PC-3 (cell line): Measurements from ENCODE around the gene ZG16. TPM values are rescaled to one million over a fixed set of nuclear protein-coding genes. Genes with fewer than 3 reads are reported as not detected.

Experiments
- ATAC-seq: fragments of 200-7000 bp; cut with Tn5 transposase; 2 replicates; pipeline ENCODE4 v1.9.1; 2020; ENCODE audit warnings: mild to moderate bottlenecking, moderate library complexity
- BruUV-seq: library from RNA; stranded (reverse); fragments of 400-500 nt; replicated peaks from 2 replicates; lab custom pipeline; 2021; lab: Mats Ljungman, UMichigan
- CTCF ChIA-PET: fragments of 300-600 bp; sonication (Branson Sonifier 250); formaldehyde crosslinking; loops from one replicate; lab custom pipeline; 2022; ENCODE audit warnings: antibody characterized with exemption; lab: Charles Lee
- POLR2A ChIA-PET: fragments of 300-600 bp; sonication (Branson Sonifier 250); formaldehyde crosslinking; loops from one replicate; lab custom pipeline; 2022; ENCODE audit warnings: antibody characterized with exemption; ENCODE audit not compliant: unreplicated experiment; lab: Charles Lee
- DNase-seq: peaks from one replicate; pipeline ENCODE4 v3.0.0-alpha.2; 2015
- H2AFZ ChIP-seq: fragments of 300-600 bp; sonication (generic); 2 replicates; pipeline ENCODE4 v1.6.0; 2016; ENCODE audit warnings: antibody characterized with exemption, low read length
- H3F3A ChIP-seq: fragments of 300-600 bp; sonication (generic); one replicate; pipeline ENCODE4 v1.6.0; 2017; ENCODE audit warnings: antibody characterized with exemption, low read length, control low read depth, mild to moderate bottlenecking; ENCODE audit not compliant: unreplicated experiment
- H3K27ac ChIP-seq: fragments of 300-600 bp; sonication (generic); 2 replicates; pipeline ENCODE4 v1.5.1; 2016; ENCODE audit warnings: mild to moderate bottlenecking, low read length
- H3K27me3 ChIP-seq: fragments of 300-600 bp; sonication (generic); 2 replicates; pipeline ENCODE4 v1.6.1; 2016; ENCODE audit warnings: low read length, mixed read lengths
- H3K36me3 ChIP-seq: fragments of 300-600 bp; sonication (generic); 2 replicates; pipeline ENCODE4 v1.6.1; 2016; ENCODE audit warnings: low read depth, mixed run types, low read length, mixed read lengths
- H3K4me1 ChIP-seq: fragments of 300-600 bp; sonication (generic); 2 replicates; pipeline ENCODE4 v1.5.1; 2016; ENCODE audit warnings: low read length; ENCODE audit not compliant: insufficient read depth
- H3K4me2 ChIP-seq: fragments of 300-600 bp; sonication (generic); 2 replicates; pipeline ENCODE4 v1.6.0; 2016; ENCODE audit warnings: low read length
- H3K4me3 ChIP-seq: fragments of 300-600 bp; sonication (generic); 2 replicates; pipeline ENCODE4 v1.5.1; 2016; ENCODE audit warnings: mild to moderate bottlenecking, low read length, mixed read lengths
- H3K79me2 ChIP-seq: fragments of 300-600 bp; sonication (generic); 2 replicates; pipeline ENCODE4 v1.6.1; 2017; ENCODE audit warnings: low read length, mixed read lengths
- H3K9ac ChIP-seq: fragments of 300-600 bp; sonication (generic); 2 replicates; pipeline ENCODE4 v1.6.0; 2016; ENCODE audit warnings: mild to moderate bottlenecking, low read length
- H3K9me2 ChIP-seq: fragments of 300-600 bp; sonication (generic); replicated peaks from 2 replicates; pipeline ENCODE4 v1.6.1; 2016; ENCODE audit warnings: mixed run types, low read length, mixed read lengths
- H3K9me3 ChIP-seq: fragments of 300-600 bp; sonication (generic); 2 replicates; pipeline ENCODE4 v1.6.1; 2016; ENCODE audit warnings: low read length, mixed read lengths
- H4K20me1 ChIP-seq: fragments of 300-600 bp; sonication (generic); 2 replicates; pipeline ENCODE4 v1.6.1; 2016; ENCODE audit warnings: low read length, mixed read lengths
- CTCF ChIP-seq: fragments of 300-600 bp; sonication (generic); conservative IDR thresholded peaks from 2 replicates; pipeline ENCODE4 v1.5.1; 2017; ENCODE audit warnings: antibody characterized with exemption, low read depth, mild to moderate bottlenecking, low read length
- EZH2 ChIP-seq: fragments of 300-600 bp; sonication (generic); IDR thresholded peaks from one replicate; pipeline ENCODE4 v1.6.1; 2017; ENCODE audit warnings: antibody characterized with exemption, mild to moderate bottlenecking, low read length; ENCODE audit not compliant: unreplicated experiment
- EZH2phosphoT487 ChIP-seq: fragments of 300-600 bp; sonication (generic); IDR thresholded peaks from 2 replicates; pipeline ENCODE4 v1.6.1; 2018; ENCODE audit warnings: mild to moderate bottlenecking, antibody characterized with exemption, low read length, borderline replicate concordance
- intact Hi-C: fragments of 100-400 bp; cut with micrococcal nuclease; formaldehyde crosslinking; loops from 2 replicates; pipeline ENCODE4 v1.9.0; 2023
- total RNA-seq: library from RNA; depleted of rRNA; stranded (reverse); fragments of >200 nt; gene quantifications from 2 replicates; pipeline ENCODE4 v1.2.3, GENCODE V29; 2014

ZG16 gene
- total RNA-seq, 1 experiment from 2014 or later, result not detected

DNA sequence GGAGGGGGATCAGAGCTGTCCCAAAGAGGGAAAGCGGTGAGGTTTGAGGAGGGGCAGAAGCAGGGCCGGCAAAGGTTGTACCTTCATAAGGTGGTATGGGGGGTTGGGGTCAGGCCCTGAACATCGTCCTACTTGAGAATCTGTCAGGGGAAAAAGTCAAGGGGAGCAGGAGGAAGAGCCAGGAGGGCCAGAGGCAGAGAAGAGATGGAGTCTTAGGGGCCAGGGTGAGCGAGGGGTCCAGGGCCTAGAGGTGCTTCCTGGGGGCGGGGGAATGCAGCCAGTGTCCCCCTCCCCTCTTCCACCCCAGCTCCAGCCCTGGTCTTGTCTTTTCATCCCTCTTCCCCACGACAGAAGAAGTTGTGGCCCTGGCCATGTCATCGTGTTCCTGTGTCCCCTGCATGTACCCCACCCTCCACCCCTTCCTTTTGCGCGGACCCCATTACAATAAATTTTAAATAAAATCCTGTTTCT, 32.7 kb downstream of the ZG16 start:
- Histone ChIP-seq H3K79me2 (peaks cover 35% of the 10 kb centered on the region), H3K4me1 (peaks cover 38% of the 10 kb centered on the region), H3K9ac (no peak overlapping the region), H2AFZ (no peak overlapping the region), H3K9me2 (no peaks in the 10 kb centered on the region), H3K27ac (peak overlapping the region; percentile 41), H3F3A (no peaks in the 10 kb centered on the region), H3K4me2 (peak overlapping the region; percentile 97), H3K36me3 (no peaks in the 10 kb centered on the region; the same call in 1 of the 2 replicates), H3K27me3 (no peaks in the 10 kb centered on the region), H3K4me3 (peak overlapping the region; percentile 83; the same call in 1 of the 2 replicates), H4K20me1 (0 out of 2 replicates have a peak, but pooled peaks cover 6% of the 10 kb centered on the region), H3K9me3 (no peaks in the 10 kb centered on the region)
- no peak for ATAC-seq
- ChIA-PET CTCF (no interaction called here), POLR2A (no interaction called here)
- TSS peak; percentile 80 for BruUV-seq
- no peak for DNase-seq
- TF ChIP-seq EZH2phosphoT487 (no peak), EZH2 (no peak), CTCF (no peak)
- intact Hi-C loops, result no loop called here

DNA sequence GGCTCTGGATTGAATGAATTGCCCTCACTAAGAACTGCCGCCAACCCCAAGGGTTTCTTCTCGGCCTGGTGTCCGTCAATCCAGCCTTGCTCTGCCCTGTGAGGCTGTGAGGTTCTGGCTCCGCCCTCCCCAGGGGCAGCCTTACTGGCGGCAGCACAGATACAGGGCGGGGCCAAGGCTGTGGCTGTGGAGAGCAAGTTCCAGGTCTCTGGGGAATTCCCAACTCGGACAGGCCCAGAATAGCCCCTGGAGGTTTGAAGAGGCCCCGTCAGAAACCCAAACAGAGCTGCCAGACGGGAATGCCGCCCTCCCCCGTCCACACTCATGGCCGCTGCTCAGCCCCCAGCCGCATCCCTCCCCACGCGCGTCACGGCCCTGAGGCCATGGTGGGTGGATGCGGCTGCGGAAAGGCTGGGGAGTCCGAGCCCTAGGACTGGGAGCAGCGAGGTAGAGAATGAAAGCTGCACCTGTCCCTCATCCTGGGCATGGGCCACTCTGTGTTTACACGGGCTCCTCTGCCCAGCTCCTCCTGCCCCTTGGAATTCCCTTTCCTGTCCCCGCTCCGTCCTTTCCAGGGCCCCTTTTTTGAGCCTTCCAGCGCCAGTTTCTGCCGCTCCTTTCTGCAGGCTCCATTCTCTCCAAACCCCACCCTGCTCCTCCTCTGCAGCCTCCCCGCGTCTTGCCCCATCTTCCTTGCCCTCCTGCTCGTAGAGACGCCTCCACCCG, 33.3 kb downstream of the ZG16 start:
- no TSS peak for BruUV-seq
- H3K79me2 ChIP-seq, result peaks cover 35% of the 10 kb centered on the region
- ChIA-PET POLR2A (interaction anchor here (0.5 to 0.6 kb wide), 2 partner anchors 162 to 892 kb away, joined by 3 read pairs; no protein-coding TSS in a partner anchor), CTCF (interaction anchor here (0.6 kb wide), 1 partner anchor 15 kb away, joined by 3 read pairs; no protein-coding TSS in a partner anchor)
- intact Hi-C loops, result no loop called here
- H3K4me3 ChIP-seq, result peak overlapping the region; percentile 83
- peak overlapping the region; percentile 97 for H3K4me2 ChIP-seq
- peak overlapping the region; percentile 55 for H3K9ac ChIP-seq
- no peak for TF ChIP-seq CTCF
- peaks cover 38% of the 10 kb centered on the region for H3K4me1 ChIP-seq
- H3K9me2 ChIP-seq, result no peaks in the 10 kb centered on the region
- H3K9me3 ChIP-seq, result no peaks in the 10 kb centered on the region
- no peaks in the 10 kb centered on the region for H3K27me3 ChIP-seq
- no peaks in the 10 kb centered on the region for H3F3A ChIP-seq
- H3K36me3 ChIP-seq, result no peaks in the 10 kb centered on the region; the same call in 1 of the 2 replicates
- H2AFZ ChIP-seq, result peak overlapping the region; percentile 77
- H4K20me1 ChIP-seq, result 0 out of 2 replicates have a peak, but pooled peaks cover 6% of the 10 kb centered on the region
- peak; percentile 93 for DNase-seq
- peak overlapping the region; percentile 61 for H3K27ac ChIP-seq
- peak; percentile 65 for ATAC-seq
